GM12873 (cell line): ENCODE data around the gene SORBS2.

Experiments used
- CTCF ChIP-seq: IDR thresholded peaks from 2 replicates; pipeline ENCODE4 v1.5.1; 2012; ENCODE audit warnings: low read depth, mild to moderate bottlenecking, moderate library complexity, low read length, control low read depth; ENCODE audit not compliant: insufficient read depth; ENCODE audit errors: missing control alignments

SORBS2 gene

GRCh38 chr4:185716577-185717376 lies 95.2 kb downstream of the SORBS2 start:
- no peak for TF ChIP-seq CTCF

- no peak for TF ChIP-seq CTCF
Observed at GRCh38 chr4:185716141-185716551, 95.8 kb downstream of the SORBS2 start.

- no peak for TF ChIP-seq CTCF
Observed at GRCh38 chr4:185713731-185714130, 98.3 kb downstream of the SORBS2 start.

GRCh38 chr4:185713272-185713671 lies 98.7 kb downstream of the SORBS2 start:
- no peak for TF ChIP-seq CTCF

GRCh38 chr4:185712350-185713024 lies 99.5 kb downstream of the SORBS2 start:
- TF ChIP-seq CTCF: no peak

GRCh38 chr4:185711726-185712125 lies 100.3 kb downstream of the SORBS2 start:
- no peak for TF ChIP-seq CTCF

GRCh38 chr4:185710487-185710995 lies 101.5 kb downstream of the SORBS2 start:
- TF ChIP-seq CTCF: no peak
